Measurements from ENCODE around the gene AOPEP.

DNA sequence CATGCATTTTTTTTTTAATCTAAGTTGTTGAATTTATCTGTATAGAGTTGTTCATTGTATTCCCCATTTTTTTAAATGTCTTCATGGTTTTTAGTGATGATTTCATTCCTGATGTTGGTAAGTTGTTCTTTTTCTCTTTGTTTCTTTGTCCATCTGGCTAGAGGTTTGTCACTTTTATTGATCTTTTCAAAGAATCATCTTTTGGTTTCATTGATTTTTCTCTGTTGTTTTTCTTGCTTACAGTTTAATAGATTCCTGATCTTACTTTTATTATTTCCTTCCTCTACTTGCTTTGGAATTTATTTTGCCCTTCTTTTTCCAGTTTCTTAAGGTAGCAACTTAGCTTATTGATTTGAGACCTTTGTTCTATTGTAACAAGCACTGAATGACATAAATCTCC is 114.2 kb downstream of the AOPEP start:
- no peak for TF ChIP-seq RAD21 (IDR thresholded peaks at IDR 0.05; ENCODE audit: low read depth)
- no peak for TF ChIP-seq EP300 (IDR thresholded peaks at IDR 0.05; ENCODE audit: borderline replicate concordance)
- TF ChIP-seq FOXM1 (IDR thresholded peaks at IDR 0.05; ENCODE audit: borderline replicate concordance, low read depth) = no peak
- no peak for TF ChIP-seq TAF1 (IDR thresholded peaks at IDR 0.05; ENCODE audit: low read depth)
- TF ChIP-seq, protein P1, sequence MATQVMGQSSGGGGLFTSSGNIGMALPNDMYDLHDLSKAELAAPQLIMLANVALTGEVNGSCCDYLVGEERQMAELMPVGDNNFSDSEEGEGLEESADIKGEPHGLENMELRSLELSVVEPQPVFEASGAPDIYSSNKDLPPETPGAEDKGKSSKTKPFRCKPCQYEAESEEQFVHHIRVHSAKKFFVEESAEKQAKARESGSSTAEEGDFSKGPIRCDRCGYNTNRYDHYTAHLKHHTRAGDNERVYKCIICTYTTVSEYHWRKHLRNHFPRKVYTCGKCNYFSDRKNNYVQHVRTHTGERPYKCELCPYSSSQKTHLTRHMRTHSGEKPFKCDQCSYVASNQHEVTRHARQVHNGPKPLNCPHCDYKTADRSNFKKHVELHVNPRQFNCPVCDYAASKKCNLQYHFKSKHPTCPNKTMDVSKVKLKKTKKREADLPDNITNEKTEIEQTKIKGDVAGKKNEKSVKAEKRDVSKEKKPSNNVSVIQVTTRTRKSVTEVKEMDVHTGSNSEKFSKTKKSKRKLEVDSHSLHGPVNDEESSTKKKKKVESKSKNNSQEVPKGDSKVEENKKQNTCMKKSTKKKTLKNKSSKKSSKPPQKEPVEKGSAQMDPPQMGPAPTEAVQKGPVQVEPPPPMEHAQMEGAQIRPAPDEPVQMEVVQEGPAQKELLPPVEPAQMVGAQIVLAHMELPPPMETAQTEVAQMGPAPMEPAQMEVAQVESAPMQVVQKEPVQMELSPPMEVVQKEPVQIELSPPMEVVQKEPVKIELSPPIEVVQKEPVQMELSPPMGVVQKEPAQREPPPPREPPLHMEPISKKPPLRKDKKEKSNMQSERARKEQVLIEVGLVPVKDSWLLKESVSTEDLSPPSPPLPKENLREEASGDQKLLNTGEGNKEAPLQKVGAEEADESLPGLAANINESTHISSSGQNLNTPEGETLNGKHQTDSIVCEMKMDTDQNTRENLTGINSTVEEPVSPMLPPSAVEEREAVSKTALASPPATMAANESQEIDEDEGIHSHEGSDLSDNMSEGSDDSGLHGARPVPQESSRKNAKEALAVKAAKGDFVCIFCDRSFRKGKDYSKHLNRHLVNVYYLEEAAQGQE (IDR thresholded peaks at IDR 0.05; ENCODE audit: low read depth) = no peak
- no peak for TF ChIP-seq YY1 (IDR thresholded peaks at IDR 0.05; ENCODE audit: low read depth)
- TF ChIP-seq ZBTB7A (IDR thresholded peaks at IDR 0.05; ENCODE audit: low read depth) = no peak
- TF ChIP-seq, protein P2, sequence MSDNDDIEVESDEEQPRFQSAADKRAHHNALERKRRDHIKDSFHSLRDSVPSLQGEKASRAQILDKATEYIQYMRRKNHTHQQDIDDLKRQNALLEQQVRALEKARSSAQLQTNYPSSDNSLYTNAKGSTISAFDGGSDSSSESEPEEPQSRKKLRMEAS (IDR thresholded peaks at IDR 0.05) = no peak
- TF ChIP-seq, protein P3, sequence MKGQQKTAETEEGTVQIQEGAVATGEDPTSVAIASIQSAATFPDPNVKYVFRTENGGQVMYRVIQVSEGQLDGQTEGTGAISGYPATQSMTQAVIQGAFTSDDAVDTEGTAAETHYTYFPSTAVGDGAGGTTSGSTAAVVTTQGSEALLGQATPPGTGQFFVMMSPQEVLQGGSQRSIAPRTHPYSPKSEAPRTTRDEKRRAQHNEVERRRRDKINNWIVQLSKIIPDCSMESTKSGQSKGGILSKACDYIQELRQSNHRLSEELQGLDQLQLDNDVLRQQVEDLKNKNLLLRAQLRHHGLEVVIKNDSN (IDR thresholded peaks at IDR 0.05) = no peak
- TF ChIP-seq TEAD4 (IDR thresholded peaks at IDR 0.05) = no peak
- no peak for TF ChIP-seq CREB1 (IDR thresholded peaks at IDR 0.05; ENCODE audit: low read depth)
- TF ChIP-seq EGR1 (IDR thresholded peaks at IDR 0.05) = no peak
